ENCODE measurements around the gene NT5C1B.

DNA sequence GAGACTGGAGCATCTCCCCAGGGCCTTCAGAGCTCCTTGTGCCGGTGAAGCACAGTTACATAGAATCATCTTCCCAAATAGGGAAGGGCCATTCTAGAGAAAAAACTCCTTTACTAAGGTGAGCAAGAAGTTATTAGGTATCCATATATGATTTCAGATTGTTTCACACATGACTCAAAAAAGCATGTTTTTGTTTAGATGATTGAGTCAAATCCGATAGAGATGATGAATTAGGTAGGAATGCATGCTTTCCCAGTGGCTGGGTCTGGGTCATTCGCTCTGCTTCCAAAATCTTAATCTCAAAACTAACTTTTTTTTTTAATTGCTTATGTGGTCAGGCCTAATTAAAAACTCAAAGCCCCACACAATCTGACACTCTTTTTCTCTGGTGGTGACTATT is 3.8 kb downstream of the NT5C1B start:
- no peak for TF ChIP-seq POLR2AphosphoS5 (IDR thresholded peaks at IDR 0.05; ENCODE audit: low read depth)
- TF ChIP-seq, protein P1, sequence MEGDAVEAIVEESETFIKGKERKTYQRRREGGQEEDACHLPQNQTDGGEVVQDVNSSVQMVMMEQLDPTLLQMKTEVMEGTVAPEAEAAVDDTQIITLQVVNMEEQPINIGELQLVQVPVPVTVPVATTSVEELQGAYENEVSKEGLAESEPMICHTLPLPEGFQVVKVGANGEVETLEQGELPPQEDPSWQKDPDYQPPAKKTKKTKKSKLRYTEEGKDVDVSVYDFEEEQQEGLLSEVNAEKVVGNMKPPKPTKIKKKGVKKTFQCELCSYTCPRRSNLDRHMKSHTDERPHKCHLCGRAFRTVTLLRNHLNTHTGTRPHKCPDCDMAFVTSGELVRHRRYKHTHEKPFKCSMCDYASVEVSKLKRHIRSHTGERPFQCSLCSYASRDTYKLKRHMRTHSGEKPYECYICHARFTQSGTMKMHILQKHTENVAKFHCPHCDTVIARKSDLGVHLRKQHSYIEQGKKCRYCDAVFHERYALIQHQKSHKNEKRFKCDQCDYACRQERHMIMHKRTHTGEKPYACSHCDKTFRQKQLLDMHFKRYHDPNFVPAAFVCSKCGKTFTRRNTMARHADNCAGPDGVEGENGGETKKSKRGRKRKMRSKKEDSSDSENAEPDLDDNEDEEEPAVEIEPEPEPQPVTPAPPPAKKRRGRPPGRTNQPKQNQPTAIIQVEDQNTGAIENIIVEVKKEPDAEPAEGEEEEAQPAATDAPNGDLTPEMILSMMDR (IDR thresholded peaks at IDR 0.05; ENCODE audit: insufficient read depth, low read length), result no peak
